Loucy (cell line): ENCODE data around the gene TRPM6.
"Not testable (repeated sequence)": the region's sequence is repeated elsewhere in the genome, so short reads cannot be mapped to it uniquely, and the experiment has no call there.

Experiments used
- H2AFZ ChIP-seq: fragments of 200-600 bp; sonication (generic); 2 replicates; pipeline ENCODE4 v1.6.0; 2016; ENCODE audit warnings: antibody characterized with exemption, mild to moderate bottlenecking, low read length, moderate library complexity
- H3F3A ChIP-seq: fragments of 200-600 bp; 2 replicates; pipeline ENCODE4 v1.6.0; 2016; ENCODE audit warnings: antibody characterized with exemption, low read depth, mild to moderate bottlenecking
- H3K27me3 ChIP-seq: fragments of 200-600 bp; sonication (generic); 2 replicates; pipeline ENCODE4 v1.6.1; 2014; ENCODE audit warnings: low read length, mild to moderate bottlenecking; ENCODE audit not compliant: insufficient read depth, poor library complexity, severe bottlenecking
- H3K36me3 ChIP-seq: fragments of 200-600 bp; sonication (generic); 2 replicates; pipeline ENCODE4 v1.6.1; 2016; ENCODE audit warnings: low read length; ENCODE audit not compliant: insufficient read depth
- H3K4me1 ChIP-seq: fragments of 200-600 bp; sonication (generic); 2 replicates; pipeline ENCODE4 v1.5.1; 2014; ENCODE audit warnings: low read length, mild to moderate bottlenecking; ENCODE audit not compliant: insufficient read depth, poor library complexity, severe bottlenecking
- H3K4me2 ChIP-seq: fragments of 200-600 bp; sonication (generic); 2 replicates; pipeline ENCODE4 v1.6.0; 2014; ENCODE audit warnings: antibody characterized with exemption, low read length, low read depth, mild to moderate bottlenecking; ENCODE audit not compliant: poor library complexity, severe bottlenecking
- H3K4me3 ChIP-seq: fragments of 200-600 bp; sonication (generic); 2 replicates; pipeline ENCODE4 v1.5.1; 2014; ENCODE audit warnings: low read length, mild to moderate bottlenecking, mixed read lengths; ENCODE audit not compliant: poor library complexity, severe bottlenecking
- H3K79me2 ChIP-seq: fragments of 200-600 bp; sonication (generic); 2 replicates; pipeline ENCODE4 v1.6.1; 2014; ENCODE audit warnings: low read length; ENCODE audit not compliant: insufficient read depth
- H3K9ac ChIP-seq: fragments of 200-600 bp; sonication (generic); 2 replicates; pipeline ENCODE4 v1.6.0; 2014; ENCODE audit warnings: mild to moderate bottlenecking, low read depth, low read length, moderate library complexity; ENCODE audit not compliant: poor library complexity, severe bottlenecking
- H3K9me2 ChIP-seq: fragments of 200-600 bp; sonication (generic); replicated peaks from 2 replicates; pipeline ENCODE4 v1.6.1; 2016; ENCODE audit warnings: low read depth, low read length, mixed read lengths
- H3K9me3 ChIP-seq: fragments of 200-600 bp; sonication (generic); 2 replicates; pipeline ENCODE4 v1.6.1; 2014; ENCODE audit warnings: mild to moderate bottlenecking, antibody characterized with exemption, low read length, low read depth; ENCODE audit not compliant: insufficient read depth
- H4K20me1 ChIP-seq: fragments of 200-600 bp; sonication (generic); 2 replicates; pipeline ENCODE4 v1.6.0; 2014; ENCODE audit warnings: antibody characterized with exemption, low read length, mild to moderate bottlenecking; ENCODE audit not compliant: insufficient read depth, poor library complexity, severe bottlenecking
- CTCF ChIP-seq: fragments of 200-600 bp; sonication (generic); conservative IDR thresholded peaks from 2 replicates; pipeline ENCODE4 v1.5.1; 2014; ENCODE audit warnings: mild to moderate bottlenecking, antibody characterized with exemption, low read length
- EZH2phosphoT487 ChIP-seq: fragments of 200-600 bp; IDR thresholded peaks from 2 replicates; pipeline ENCODE4 v1.6.1; 2018; ENCODE audit warnings: antibody characterized with exemption, mild to moderate bottlenecking, moderate library complexity, borderline replicate concordance

TRPM6 gene

GRCh38 chr9:74858751-74859414 lies 28.8 kb downstream of the TRPM6 start:
- H3K9me3 ChIP-seq = no peaks in the 10 kb centered on the region
- H3K9me2 ChIP-seq = no peaks in the 10 kb centered on the region
- no peaks in the 10 kb centered on the region for H3F3A ChIP-seq
- no peaks in the 10 kb centered on the region for H4K20me1 ChIP-seq
- peaks cover 14% of the 10 kb centered on the region for H3K4me1 ChIP-seq
- no peak for TF ChIP-seq EZH2phosphoT487
- no peak for TF ChIP-seq CTCF
- H3K9ac ChIP-seq = no peak overlapping the region
- H2AFZ ChIP-seq = no peak overlapping the region
- H3K36me3 ChIP-seq = no peaks in the 10 kb centered on the region
- no peaks in the 10 kb centered on the region for H3K27me3 ChIP-seq
- H3K4me3 ChIP-seq = no peak overlapping the region
- H3K79me2 ChIP-seq = no peaks in the 10 kb centered on the region
- H3K4me2 ChIP-seq = no peak overlapping the region

DNA sequence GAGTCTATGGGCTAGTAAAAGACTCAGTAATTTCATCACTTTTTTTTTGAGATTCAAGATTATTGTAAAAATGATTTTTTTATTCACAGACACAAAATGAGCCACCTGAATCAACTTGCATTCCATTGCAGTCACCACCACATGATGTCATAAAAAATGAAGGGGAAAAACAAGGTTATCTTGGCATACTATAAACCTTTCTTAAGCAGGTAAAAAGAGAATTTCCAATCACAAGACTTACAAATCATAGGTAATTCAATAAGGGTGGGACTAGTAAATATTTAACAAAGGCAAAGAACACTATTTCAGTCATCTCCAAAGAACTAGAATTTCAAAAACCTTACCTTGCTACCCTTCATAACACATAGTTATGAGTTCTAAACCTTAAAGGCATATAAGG lies 30.7 kb downstream of the TRPM6 start:
- H4K20me1 ChIP-seq = no peaks in the 10 kb centered on the region
- no peaks in the 10 kb centered on the region for H3K27me3 ChIP-seq
- peaks cover 13% of the 10 kb centered on the region for H3K4me1 ChIP-seq
- H3K4me2 ChIP-seq = no peak overlapping the region
- no peaks in the 10 kb centered on the region for H3K9me3 ChIP-seq
- no peak overlapping the region for H2AFZ ChIP-seq
- no peaks in the 10 kb centered on the region for H3F3A ChIP-seq
- H3K9me2 ChIP-seq = no peaks in the 10 kb centered on the region
- H3K36me3 ChIP-seq = no peaks in the 10 kb centered on the region
- H3K9ac ChIP-seq = no peak overlapping the region
- no peaks in the 10 kb centered on the region for H3K79me2 ChIP-seq
- H3K4me3 ChIP-seq = no peak overlapping the region
- TF ChIP-seq EZH2phosphoT487 (no peak), CTCF (no peak)

DNA sequence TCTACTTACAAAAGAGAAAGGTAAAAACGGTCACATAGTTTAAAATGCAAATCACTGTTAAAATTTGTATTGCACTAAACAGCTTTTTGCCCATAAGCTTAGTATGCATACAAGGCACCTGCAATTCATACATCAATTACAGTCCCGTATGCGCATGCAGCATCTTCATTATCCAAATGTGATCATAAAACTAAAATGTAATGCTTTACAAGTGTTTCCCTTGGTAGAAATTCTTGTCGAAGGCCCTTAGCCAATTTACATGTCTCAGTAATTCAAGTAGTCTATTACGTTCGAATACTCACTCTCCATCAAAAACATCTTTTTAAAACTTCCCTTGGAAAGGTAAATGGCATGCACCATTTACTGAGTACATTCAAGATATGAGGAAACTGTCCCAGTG lies 32.6 kb downstream of the TRPM6 start:
- Histone ChIP-seq H3K4me2 (no peak overlapping the region), H3K27me3 (no peaks in the 10 kb centered on the region), H3K9me2 (no peaks in the 10 kb centered on the region), H3K9ac (no peak overlapping the region), H3K4me3 (no peak overlapping the region), H3K36me3 (no peaks in the 10 kb centered on the region), H4K20me1 (no peaks in the 10 kb centered on the region), H3K4me1 (no peaks in the 10 kb centered on the region), H3K9me3 (no peaks in the 10 kb centered on the region), H3F3A (no peaks in the 10 kb centered on the region), H3K79me2 (no peaks in the 10 kb centered on the region), H2AFZ (no peak overlapping the region)
- TF ChIP-seq EZH2phosphoT487 = no peak
- TF ChIP-seq CTCF = no peak

- H3K79me2 ChIP-seq, H3F3A ChIP-seq, H3K9ac ChIP-seq, H2AFZ ChIP-seq, H3K4me2 ChIP-seq, H3K9me3 ChIP-seq, H3K4me1 ChIP-seq, H3K4me3 ChIP-seq, H4K20me1 ChIP-seq, H3K9me2 ChIP-seq, H3K27me3 ChIP-seq, H3K36me3 ChIP-seq: not testable (repeated sequence)
Observed at GRCh38 chr9:74853024-74853423, 34.7 kb downstream of the TRPM6 start.
